Smooth muscle cell (in vitro differentiated cells): ENCODE results near the gene LZTS2. TPM values are rescaled to one million over a fixed set of nuclear protein-coding genes. Genes with fewer than 3 reads are reported as not detected.

Experiments
- DNase-seq: peaks from one replicate; lab custom pipeline; 2025; ENCODE audit not compliant: unreplicated experiment; lab: John Stamatoyannopoulos, UW
- H2AFZ ChIP-seq: fragments of 200-600 bp; sonication (generic); 2 replicates; pipeline ENCODE4 v1.6.0; 2016; ENCODE audit warnings: antibody characterized with exemption, low read depth, mild to moderate bottlenecking
- H3F3A ChIP-seq: fragments of 200-600 bp; sonication (generic); 2 replicates; pipeline ENCODE4 v1.6.0; 2017; ENCODE audit warnings: antibody characterized with exemption, low read depth
- H3K27ac ChIP-seq: fragments of 200-600 bp; sonication (generic); 2 replicates; pipeline ENCODE4 v1.5.1; 2016; ENCODE audit warnings: low read depth, mild to moderate bottlenecking
- H3K27me3 ChIP-seq: fragments of 200-600 bp; sonication (generic); 2 replicates; pipeline ENCODE4 v1.6.1; 2016; ENCODE audit warnings: low read depth, mild to moderate bottlenecking
- H3K36me3 ChIP-seq: fragments of 200-600 bp; sonication (generic); 2 replicates; pipeline ENCODE4 v1.5.1; 2016; ENCODE audit warnings: low read depth
- H3K4me1 ChIP-seq: fragments of 200-600 bp; sonication (generic); 2 replicates; pipeline ENCODE4 v1.5.1; 2016; ENCODE audit warnings: low read depth
- H3K4me2 ChIP-seq: fragments of 200-600 bp; sonication (generic); 2 replicates; pipeline ENCODE4 v1.6.0; 2016; ENCODE audit warnings: mild to moderate bottlenecking
- H3K4me3 ChIP-seq: fragments of 200-600 bp; sonication (generic); 2 replicates; pipeline ENCODE4 v1.5.1; 2016; ENCODE audit warnings: mild to moderate bottlenecking
- H3K79me2 ChIP-seq: fragments of 200-600 bp; sonication (generic); 2 replicates; pipeline ENCODE4 v1.6.0; 2016; ENCODE audit warnings: low read depth, mild to moderate bottlenecking
- H3K9ac ChIP-seq: fragments of 200-600 bp; sonication (generic); 2 replicates; pipeline ENCODE4 v1.6.0; 2016; ENCODE audit warnings: low read depth
- H3K9me3 ChIP-seq: fragments of 200-600 bp; sonication (generic); replicated peaks from 2 replicates; pipeline ENCODE4 v1.5.1; 2016; ENCODE audit warnings: low read depth
- H4K20me1 ChIP-seq: fragments of 200-600 bp; sonication (generic); 2 replicates; pipeline ENCODE4 v1.6.0; 2016; ENCODE audit warnings: low read depth
- WGBS: methylation state at CpG from one replicate; pipeline ENCODE4 v1.1.7; 2016; ENCODE audit warnings: low lambda C conversion rate; 5-methylcytosine and 5-hydroxymethylcytosine counted together
- polyA plus RNA-seq: library from polyadenylated mRNA; unstranded; fragments of >200 nt; fragmentation: Nextera tagmentation; extraction: Ambion mirVana; gene quantifications from 2 replicates; pipeline ENCODE4 v1.2.1, GENCODE V29; 2016
- total RNA-seq: library from RNA; depleted of rRNA; stranded (reverse); fragments of >200 nt; gene quantifications from 2 replicates; pipeline ENCODE4 v1.2.3, GENCODE V29; 2014
- TF ChIP-seq, protein P1 (sequence below): fragments of 200-600 bp; sonication (generic); IDR thresholded peaks from 2 replicates; pipeline ENCODE4 v1.5.1; 2017; ENCODE audit warnings: borderline replicate concordance, mild to moderate bottlenecking, antibody characterized with exemption; ENCODE audit not compliant: insufficient read depth, poor library complexity, severe bottlenecking

Gene LZTS2
- total and polyA plus RNA-seq, 2 experiments from 2014 or later = 54.9 to 103 TPM

- Histone ChIP-seq H3K9me3 (no peaks in the 10 kb centered on the region), H3K4me2 (no peak overlapping the region), H4K20me1 (peaks cover 56% of the 10 kb centered on the region), H3K4me3 (no peak overlapping the region), H3K27me3 (no peaks in the 10 kb centered on the region), H3K36me3 (no peaks in the 10 kb centered on the region), H3K4me1 (peaks cover 15% of the 10 kb centered on the region), H3K79me2 (peaks cover 34% of the 10 kb centered on the region), H3F3A (no peaks in the 10 kb centered on the region), H3K27ac (no peak overlapping the region), H3K9ac (no peak overlapping the region), H2AFZ (no peak overlapping the region)
- TF ChIP-seq, protein P1, sequence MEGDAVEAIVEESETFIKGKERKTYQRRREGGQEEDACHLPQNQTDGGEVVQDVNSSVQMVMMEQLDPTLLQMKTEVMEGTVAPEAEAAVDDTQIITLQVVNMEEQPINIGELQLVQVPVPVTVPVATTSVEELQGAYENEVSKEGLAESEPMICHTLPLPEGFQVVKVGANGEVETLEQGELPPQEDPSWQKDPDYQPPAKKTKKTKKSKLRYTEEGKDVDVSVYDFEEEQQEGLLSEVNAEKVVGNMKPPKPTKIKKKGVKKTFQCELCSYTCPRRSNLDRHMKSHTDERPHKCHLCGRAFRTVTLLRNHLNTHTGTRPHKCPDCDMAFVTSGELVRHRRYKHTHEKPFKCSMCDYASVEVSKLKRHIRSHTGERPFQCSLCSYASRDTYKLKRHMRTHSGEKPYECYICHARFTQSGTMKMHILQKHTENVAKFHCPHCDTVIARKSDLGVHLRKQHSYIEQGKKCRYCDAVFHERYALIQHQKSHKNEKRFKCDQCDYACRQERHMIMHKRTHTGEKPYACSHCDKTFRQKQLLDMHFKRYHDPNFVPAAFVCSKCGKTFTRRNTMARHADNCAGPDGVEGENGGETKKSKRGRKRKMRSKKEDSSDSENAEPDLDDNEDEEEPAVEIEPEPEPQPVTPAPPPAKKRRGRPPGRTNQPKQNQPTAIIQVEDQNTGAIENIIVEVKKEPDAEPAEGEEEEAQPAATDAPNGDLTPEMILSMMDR = no peak
- DNase-seq = no peak
- 98% methylated on average over 23 of the region's 23 CpGs for WGBS
Measured at GRCh38 chr10:101005361-101005760, 5.8 kb downstream of the LZTS2 start.

DNA sequence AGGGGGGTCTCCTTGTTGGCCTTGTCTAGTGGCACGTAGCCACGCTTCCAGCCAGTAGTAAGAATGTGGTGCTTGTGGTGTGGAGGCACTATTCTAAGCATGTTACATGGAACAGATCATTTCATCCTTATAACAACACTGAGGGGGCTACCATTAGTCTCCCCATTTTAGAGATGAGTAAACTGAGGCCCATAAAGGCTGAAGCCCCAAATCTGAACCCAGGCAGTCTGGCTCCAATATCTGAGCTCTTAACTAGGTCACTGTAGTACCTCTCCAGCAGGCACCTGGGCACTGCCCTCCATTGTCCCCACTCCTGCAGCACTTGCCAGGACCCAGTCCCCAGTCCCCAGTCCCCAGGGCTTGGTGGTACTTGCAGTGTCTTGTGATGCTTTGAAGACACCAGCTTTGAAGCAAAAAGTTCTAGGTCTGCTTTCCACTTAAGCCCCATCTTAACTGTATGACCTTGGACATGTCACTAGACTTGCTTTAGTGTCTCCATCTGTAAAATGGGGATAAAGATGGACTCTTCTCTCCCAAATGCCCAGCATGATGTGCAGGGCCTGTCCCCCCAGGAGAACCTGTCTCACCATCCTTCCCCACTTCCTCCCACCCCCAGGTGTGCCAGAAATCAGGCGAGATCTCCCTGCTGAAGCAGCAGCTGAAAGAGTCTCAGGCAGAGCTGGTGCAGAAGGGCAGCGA is 6.4 kb downstream of the LZTS2 start:
- WGBS = 92% methylated on average over 4 of the region's 4 CpGs
- no peak overlapping the region for H2AFZ ChIP-seq
- no peak overlapping the region for H3K4me3 ChIP-seq
- H3F3A ChIP-seq = no peaks in the 10 kb centered on the region
- H4K20me1 ChIP-seq = peaks cover 56% of the 10 kb centered on the region
- H3K36me3 ChIP-seq = no peaks in the 10 kb centered on the region
- no peaks in the 10 kb centered on the region for H3K27me3 ChIP-seq
- H3K9me3 ChIP-seq = no peaks in the 10 kb centered on the region
- TF ChIP-seq, protein P1 = no peak
- peaks cover 27% of the 10 kb centered on the region for H3K79me2 ChIP-seq
- no peak overlapping the region for H3K9ac ChIP-seq
- no peak overlapping the region for H3K27ac ChIP-seq
- H3K4me2 ChIP-seq = no peak overlapping the region
- peaks cover 10% of the 10 kb centered on the region for H3K4me1 ChIP-seq
- DNase-seq = no peak

DNA sequence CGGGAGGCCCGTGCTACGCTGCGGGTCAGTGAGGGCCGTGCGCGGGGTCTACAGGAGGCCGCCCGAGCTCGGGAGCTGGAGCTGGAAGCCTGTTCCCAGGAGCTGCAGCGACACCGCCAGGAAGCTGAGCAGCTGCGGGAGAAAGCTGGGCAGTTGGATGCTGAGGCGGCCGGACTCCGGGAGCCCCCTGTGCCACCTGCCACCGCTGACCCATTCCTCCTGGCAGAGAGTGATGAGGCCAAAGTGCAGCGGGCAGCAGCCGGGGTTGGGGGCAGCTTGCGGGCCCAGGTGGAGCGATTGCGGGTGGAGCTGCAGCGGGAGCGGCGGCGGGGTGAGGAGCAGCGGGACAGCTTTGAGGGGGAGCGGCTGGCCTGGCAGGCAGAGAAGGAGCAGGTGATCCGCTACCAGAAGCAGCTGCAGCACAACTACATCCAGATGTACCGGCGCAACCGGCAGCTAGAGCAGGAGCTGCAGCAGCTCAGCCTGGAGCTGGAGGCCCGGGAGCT is 7.0 kb downstream of the LZTS2 start:
- Histone ChIP-seq H3K4me2 (no peak overlapping the region), H2AFZ (no peak overlapping the region), H3K79me2 (peaks cover 21% of the 10 kb centered on the region), H3K4me3 (no peak overlapping the region), H3K27me3 (no peaks in the 10 kb centered on the region), H4K20me1 (peaks cover 53% of the 10 kb centered on the region), H3K9ac (no peak overlapping the region), H3F3A (no peaks in the 10 kb centered on the region), H3K9me3 (no peaks in the 10 kb centered on the region), H3K36me3 (no peaks in the 10 kb centered on the region), H3K4me1 (peaks cover 3% of the 10 kb centered on the region), H3K27ac (no peak overlapping the region)
- TF ChIP-seq, protein P1 = no peak
- no peak for DNase-seq
- 97% methylated on average over 21 of the region's 33 CpGs for WGBS

GRCh38 chr10:101007099-101007711 is 7.6 kb downstream of the LZTS2 start:
- H3F3A ChIP-seq = no peaks in the 10 kb centered on the region
- no peak overlapping the region for H2AFZ ChIP-seq
- no peaks in the 10 kb centered on the region for H3K9me3 ChIP-seq
- H4K20me1 ChIP-seq = peaks cover 47% of the 10 kb centered on the region
- no peak overlapping the region for H3K4me3 ChIP-seq
- peaks cover 15% of the 10 kb centered on the region for H3K79me2 ChIP-seq
- H3K27ac ChIP-seq = no peak overlapping the region
- TF ChIP-seq, protein P1 = no peak
- no peak overlapping the region for H3K4me2 ChIP-seq
- WGBS = 94% methylated on average over 11 of the region's 11 CpGs
- no peak for DNase-seq
- H3K4me1 ChIP-seq = no peaks in the 10 kb centered on the region
- H3K9ac ChIP-seq = no peak overlapping the region
- H3K36me3 ChIP-seq = no peaks in the 10 kb centered on the region
- H3K27me3 ChIP-seq = no peaks in the 10 kb centered on the region
